B cell (primary cell): ENCODE data around the gene CDH12. TPM values are rescaled to one million over a fixed set of nuclear protein-coding genes. Genes with fewer than 3 reads are reported as not detected.

ENCODE experiments used
- ATAC-seq: fragments of 200-7000 bp; cut with Tn5 transposase; one replicate; pipeline ENCODE4 v1.10.0; 2021; ENCODE audit warnings: low read depth, mild to moderate bottlenecking, moderate number of reproducible peaks, moderate library complexity
- CTCF ChIA-PET: fragments of 350-600 bp; sonication (Branson Sonifier 250); formaldehyde crosslinking; loops from one replicate; lab custom pipeline; 2021; ENCODE audit warnings: antibody characterized with exemption, inconsistent platforms; lab: Charles Lee
- POLR2A ChIA-PET: fragments of 350-600 bp; sonication (Branson Sonifier 250); formaldehyde crosslinking; loops from one replicate; lab custom pipeline; 2021; ENCODE audit warnings: antibody characterized with exemption; lab: Charles Lee
- DNase-seq: peaks from one replicate; pipeline ENCODE4 v3.0.0; 2013
- H2AFZ ChIP-seq: 2 replicates; pipeline ENCODE4 v1.6.1; 2012; ENCODE audit warnings: mild to moderate bottlenecking, low read depth, low read length; ENCODE audit not compliant: insufficient read depth, poor library complexity, severe bottlenecking
- H3K27ac ChIP-seq, 2 donors: 1 replicate in 1 of 2; 2 replicates in 1 of 2; pipeline ENCODE4 v1.5.1; 2012 to 2013; ENCODE audit warnings: low read length in 2 of 2, mild to moderate bottlenecking in 2 of 2, moderate library complexity in 1 of 2
- H3K27me3 ChIP-seq, 4 experiments: fragments of 200-600 bp in 1 of 4; sonication (generic) in 1 of 4; replicated peaks in 1 of 4; 1 replicate in 2 of 4; 2 replicates in 2 of 4; pipeline versions ENCODE4 v1.6.1 to v1.7.0; 2013 to 2016; ENCODE audit warnings: low read length in 3 of 4, mild to moderate bottlenecking in 2 of 4, mixed read lengths in 1 of 4, moderate library complexity in 1 of 4; ENCODE audit not compliant: insufficient read depth in 4 of 4, control insufficient read depth in 3 of 4; ENCODE audit errors: control extremely low read depth in 1 of 4
- H3K36me3 ChIP-seq, 2 experiments: replicated peaks in 1 of 2; 1 replicate in 1 of 2; 2 replicates in 1 of 2; pipeline versions ENCODE4 v1.6.1 to v1.7.1; 2013; ENCODE audit warnings: low read length in 1 of 2; ENCODE audit not compliant: insufficient read depth in 2 of 2, control insufficient read depth in 1 of 2; ENCODE audit errors: control extremely low read depth in 1 of 2, extremely low read depth in 1 of 2
- H3K4me1 ChIP-seq, 2 donors: fragments of 200-600 bp in 1 of 2; sonication (generic) in 1 of 2; 1 replicate in 1 of 2; 2 replicates in 1 of 2; pipeline versions ENCODE4 v1.5.1 to v1.6.1; 2013 to 2017; ENCODE audit warnings: low read length in 2 of 2; ENCODE audit not compliant: control insufficient read depth in 2 of 2, insufficient read depth in 2 of 2
- H3K4me2 ChIP-seq: replicated peaks from 2 replicates; pipeline ENCODE3; 2012; ENCODE audit warnings: mild to moderate bottlenecking, low read depth, low read length; ENCODE audit not compliant: poor library complexity, severe bottlenecking
- H3K4me3 ChIP-seq, 5 experiments: fragments of 200-600 bp in 1 of 5; sonication (generic) in 1 of 5; 1 replicate in 3 of 5; 2 replicates in 2 of 5; pipeline versions ENCODE4 v1.5.1 to v1.7.0; 2011 to 2016; ENCODE audit warnings: low read length in 4 of 5, mild to moderate bottlenecking in 4 of 5, low read depth in 2 of 5, control low read depth in 1 of 5, moderate library complexity in 1 of 5; ENCODE audit not compliant: insufficient read depth in 1 of 5; ENCODE audit errors: control extremely low read depth in 1 of 5, extremely low read depth in 1 of 5
- H3K79me2 ChIP-seq: fragments of 200-600 bp; sonication (generic); one replicate; pipeline ENCODE4 v1.6.0; 2016; ENCODE audit warnings: low read length; ENCODE audit not compliant: control insufficient read depth, insufficient read depth
- H3K9ac ChIP-seq: fragments of 200-600 bp; sonication (generic); 2 replicates; pipeline ENCODE4 v1.6.1; 2017; ENCODE audit warnings: mild to moderate bottlenecking, low read length, moderate library complexity
- H3K9me3 ChIP-seq, 3 donors: one replicate each; pipeline versions ENCODE4 v1.6.1 to v1.7.1; 2013; ENCODE audit warnings: low read length in 2 of 3; ENCODE audit not compliant: control insufficient read depth in 2 of 3, insufficient read depth in 1 of 3; ENCODE audit errors: control extremely low read depth in 1 of 3
- H4K20me1 ChIP-seq: 2 replicates; pipeline ENCODE4 v1.6.0; 2012; ENCODE audit warnings: mild to moderate bottlenecking, low read length; ENCODE audit not compliant: insufficient read depth, control insufficient read depth, poor library complexity, severe bottlenecking
- H3K27ac Mint-ChIP-seq: one replicate; pipeline ENCODE4 v1.8.0; 2021; ENCODE audit warnings: mixed read lengths
- H3K27me3 Mint-ChIP-seq: one replicate; pipeline ENCODE4 v1.8.0; 2021; ENCODE audit warnings: mixed read lengths
- H3K4me1 Mint-ChIP-seq: one replicate; pipeline ENCODE4 v1.8.0; 2021; ENCODE audit warnings: mixed read lengths
- H3K4me3 Mint-ChIP-seq: one replicate; pipeline ENCODE4 v1.8.0; 2021; ENCODE audit warnings: mixed read lengths
- H3K9me3 Mint-ChIP-seq: one replicate; pipeline ENCODE4 v1.8.0; 2022; ENCODE audit warnings: mixed read lengths; ENCODE audit not compliant: insufficient read depth
- EZH2 ChIP-seq: IDR thresholded peaks from 2 replicates; pipeline ENCODE4 v1.6.1; 2012; ENCODE audit warnings: borderline replicate concordance, low read depth, mild to moderate bottlenecking, moderate library complexity, low read length; ENCODE audit not compliant: insufficient read depth, poor library complexity, severe bottlenecking
- WGBS: methylation state at CpG from one replicate; pipeline ENCODE4 v1.1.5; 2013; ENCODE audit warnings: missing lambda C conversion rate; ENCODE audit not compliant: insufficient coverage; 5-methylcytosine and 5-hydroxymethylcytosine counted together
- intact Hi-C: fragments of 100-400 bp; cut with micrococcal nuclease; formaldehyde crosslinking; loops from one replicate; pipeline ENCODE4 v1.10.0; 2022
- polyA plus RNA-seq: library from polyadenylated mRNA; depleted of rRNA; stranded (reverse); fragments of >200 nt; gene quantifications from 2 replicates; pipeline ENCODE4 v1.2.3, GENCODE V29; 2012
- total RNA-seq, 2 donors: library from RNA; stranded (reverse); fragments of 120-200 nt in 1 of 2; gene quantifications; 1 replicate in 1 of 2; 2 replicates in 1 of 2; pipeline versions ENCODE4 v1.2.3 to v1.2.4, GENCODE V29; 2013 to 2022
- TF ChIP-seq, protein P1 (sequence below): fragments of 200-600 bp; IDR thresholded peaks from one replicate; pipeline ENCODE4 v1.8.0; 2022; ENCODE audit warnings: antibody characterized with exemption, mild to moderate bottlenecking

CDH12 gene
- total and polyA plus RNA-seq, 2 donors (not counting 1 experiment from before 2014, with no cell fraction given) = not detected

DNA sequence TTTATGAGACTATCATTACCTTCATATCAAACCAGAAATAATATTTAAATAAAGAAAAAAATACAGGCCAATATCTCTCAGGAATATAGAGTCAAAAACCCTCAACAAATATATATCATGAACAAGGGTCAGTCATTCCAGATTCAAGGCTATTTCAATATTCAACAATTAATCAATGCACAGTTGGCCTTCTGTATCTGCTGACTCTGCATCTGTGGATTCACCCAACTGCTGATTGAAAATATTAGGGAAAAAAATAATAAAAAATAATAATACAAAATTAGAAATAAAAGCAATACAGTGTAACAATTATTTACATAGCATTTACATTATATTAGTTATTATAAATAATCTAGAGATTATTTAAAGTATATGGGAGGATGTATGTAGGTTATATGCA, 1114.0 kb downstream of the CDH12 start:
- no peaks in the 10 kb centered on the region for H3K27me3 Mint-ChIP-seq
- no peak overlapping the region for H3K27ac ChIP-seq
- H3K9me3 Mint-ChIP-seq = no peaks in the 10 kb centered on the region
- H3K4me1 ChIP-seq = no peaks in the 10 kb centered on the region
- H3K4me3 ChIP-seq = no peak overlapping the region
- H3K27ac Mint-ChIP-seq = no peak overlapping the region
- DNase-seq (no peak), ATAC-seq (no peak)
- no peaks in the 10 kb centered on the region for H3K27me3 ChIP-seq
- POLR2A ChIA-PET = no interaction called here
- no peaks in the 10 kb centered on the region for H4K20me1 ChIP-seq
- no peak overlapping the region for H3K4me2 ChIP-seq
- H3K9ac ChIP-seq = no peak overlapping the region
- H3K4me1 Mint-ChIP-seq = no peaks in the 10 kb centered on the region
- TF ChIP-seq, protein P1, sequence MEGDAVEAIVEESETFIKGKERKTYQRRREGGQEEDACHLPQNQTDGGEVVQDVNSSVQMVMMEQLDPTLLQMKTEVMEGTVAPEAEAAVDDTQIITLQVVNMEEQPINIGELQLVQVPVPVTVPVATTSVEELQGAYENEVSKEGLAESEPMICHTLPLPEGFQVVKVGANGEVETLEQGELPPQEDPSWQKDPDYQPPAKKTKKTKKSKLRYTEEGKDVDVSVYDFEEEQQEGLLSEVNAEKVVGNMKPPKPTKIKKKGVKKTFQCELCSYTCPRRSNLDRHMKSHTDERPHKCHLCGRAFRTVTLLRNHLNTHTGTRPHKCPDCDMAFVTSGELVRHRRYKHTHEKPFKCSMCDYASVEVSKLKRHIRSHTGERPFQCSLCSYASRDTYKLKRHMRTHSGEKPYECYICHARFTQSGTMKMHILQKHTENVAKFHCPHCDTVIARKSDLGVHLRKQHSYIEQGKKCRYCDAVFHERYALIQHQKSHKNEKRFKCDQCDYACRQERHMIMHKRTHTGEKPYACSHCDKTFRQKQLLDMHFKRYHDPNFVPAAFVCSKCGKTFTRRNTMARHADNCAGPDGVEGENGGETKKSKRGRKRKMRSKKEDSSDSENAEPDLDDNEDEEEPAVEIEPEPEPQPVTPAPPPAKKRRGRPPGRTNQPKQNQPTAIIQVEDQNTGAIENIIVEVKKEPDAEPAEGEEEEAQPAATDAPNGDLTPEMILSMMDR = no peak
- no peak for TF ChIP-seq EZH2
- intact Hi-C loops = no loop called here
- CTCF ChIA-PET = no interaction called here
- no peaks in the 10 kb centered on the region for H3K9me3 ChIP-seq
- H3K79me2 ChIP-seq = no peaks in the 10 kb centered on the region
- H3K4me3 Mint-ChIP-seq = no peak overlapping the region
- H2AFZ ChIP-seq = no peak overlapping the region
- no peaks in the 10 kb centered on the region for H3K36me3 ChIP-seq

DNA sequence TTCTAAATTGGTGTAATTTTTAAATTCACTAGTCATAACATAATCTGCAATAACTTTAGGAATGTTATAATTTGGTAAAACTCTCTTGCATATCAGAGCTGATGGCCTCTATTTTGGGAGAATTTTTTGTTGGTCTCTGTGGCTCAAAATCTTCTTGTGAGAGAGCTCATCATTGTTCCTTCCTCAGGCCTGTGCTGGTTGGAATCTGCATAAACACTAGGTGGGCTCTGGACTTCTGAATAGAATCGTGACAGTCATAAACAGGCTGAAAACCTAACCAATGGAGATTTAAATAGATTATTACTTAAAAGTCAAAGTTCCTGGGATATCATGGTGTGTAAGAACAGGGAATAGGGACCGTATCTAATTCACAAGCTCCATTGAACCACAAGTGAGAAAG, 1129.6 kb downstream of the CDH12 start:
- H2AFZ ChIP-seq = no peak overlapping the region
- no peaks in the 10 kb centered on the region for H3K27me3 Mint-ChIP-seq
- WGBS = 100% methylated on average over 1 of the region's 2 CpGs
- no peak for ATAC-seq
- peaks cover 3% of the 10 kb centered on the region for H3K9me3 Mint-ChIP-seq
- H3K27ac Mint-ChIP-seq = no peak overlapping the region
- intact Hi-C loops = no loop called here
- no peaks in the 10 kb centered on the region for H4K20me1 ChIP-seq
- POLR2A ChIA-PET = no interaction called here
- no peaks in the 10 kb centered on the region for H3K4me1 ChIP-seq
- no peak for TF ChIP-seq EZH2
- TF ChIP-seq, protein P1 = no peak
- no peak overlapping the region for H3K4me3 ChIP-seq
- no peak overlapping the region for H3K27ac ChIP-seq
- no peaks in the 10 kb centered on the region for H3K9me3 ChIP-seq
- no peaks in the 10 kb centered on the region for H3K36me3 ChIP-seq
- DNase-seq = no peak
- H3K27me3 ChIP-seq = no peaks in the 10 kb centered on the region
- H3K79me2 ChIP-seq = no peaks in the 10 kb centered on the region
- no peak overlapping the region for H3K4me2 ChIP-seq
- CTCF ChIA-PET = no interaction called here
- no peaks in the 10 kb centered on the region for H3K4me1 Mint-ChIP-seq
- H3K9ac ChIP-seq = no peak overlapping the region
- H3K4me3 Mint-ChIP-seq = no peak overlapping the region
